GM18519 (cell line): Measurements from ENCODE around the gene ZHX3.

ENCODE experiments used
- ATAC-seq: cut with Tn5 transposase; IDR thresholded peaks from one replicate; pipeline ENCODE4 v1.9.1; 2021; ENCODE audit warnings: mild to moderate bottlenecking, moderate library complexity; ENCODE audit not compliant: unreplicated experiment, low FRiP score

The ZHX3 gene

GRCh38 chr20:41317546-41318270 lies at the start of gene ZHX3:
TSS of gene ZHX3 (minus strand) at chr20:41317731. CDS start at chr20:41204916, 112,815 bp downstream.
- peak; percentile 92 for ATAC-seq

- no peak for ATAC-seq
Observed at GRCh38 chr20:41367393-41367695, 49.8 kb upstream of the ZHX3 start.

GRCh38 chr20:41366546-41367392 lies 49.2 kb upstream of the ZHX3 start, which contains the start of gene EMILIN3:
TSS of gene EMILIN3 (minus strand) at chr20:41366818. CDS start at chr20:41366634, 184 bp downstream.
- no peak for ATAC-seq

GRCh38 chr20:41365777-41366545 lies 48.4 kb upstream of the ZHX3 start:
- ATAC-seq = no peak

- ATAC-seq = no peak
Observed at GRCh38 chr20:41364967-41365765, 47.6 kb upstream of the ZHX3 start.

- no peak for ATAC-seq
Observed at GRCh38 chr20:41364236-41364855, 46.8 kb upstream of the ZHX3 start.

GRCh38 chr20:41363601-41364000 lies 46.1 kb upstream of the ZHX3 start:
- ATAC-seq = no peak

- no peak for ATAC-seq
Observed at GRCh38 chr20:41362748-41363140, 45.2 kb upstream of the ZHX3 start.

GRCh38 chr20:41361757-41362747 lies 44.5 kb upstream of the ZHX3 start:
- ATAC-seq = no peak

- ATAC-seq = no peak
Observed at GRCh38 chr20:41360831-41361756, 43.6 kb upstream of the ZHX3 start.

GRCh38 chr20:41359541-41360011 lies 42.0 kb upstream of the ZHX3 start:
- ATAC-seq = no peak

- ATAC-seq = no peak
Observed at GRCh38 chr20:41358717-41359116, 41.2 kb upstream of the ZHX3 start.

GRCh38 chr20:41358230-41358629 lies 40.7 kb upstream of the ZHX3 start:
- no peak for ATAC-seq

GRCh38 chr20:41357424-41358163 lies 40.1 kb upstream of the ZHX3 start:
- no peak for ATAC-seq

GRCh38 chr20:41356951-41357350 lies 39.4 kb upstream of the ZHX3 start:
- no peak for ATAC-seq

GRCh38 chr20:41355598-41356203 lies 38.2 kb upstream of the ZHX3 start:
- ATAC-seq = no peak
